Melanocyte of skin (primary cell): ENCODE results near the gene RPS24. TPM values are rescaled to one million over a fixed set of nuclear protein-coding genes. Genes with fewer than 3 reads are reported as not detected.

ENCODE experiments used
- total RNA-seq, 2 donors: library from RNA; depleted of rRNA; stranded (reverse); fragments of >200 nt; gene quantifications; 2 replicates each; pipeline ENCODE4 v1.2.3, GENCODE V29; 2012

Gene RPS24
- 1,000 to 10,000 TPM in 1 of 2 donors, 100 to 1,000 TPM in 1; 879 to 1,024 TPM for total RNA-seq

DNA sequence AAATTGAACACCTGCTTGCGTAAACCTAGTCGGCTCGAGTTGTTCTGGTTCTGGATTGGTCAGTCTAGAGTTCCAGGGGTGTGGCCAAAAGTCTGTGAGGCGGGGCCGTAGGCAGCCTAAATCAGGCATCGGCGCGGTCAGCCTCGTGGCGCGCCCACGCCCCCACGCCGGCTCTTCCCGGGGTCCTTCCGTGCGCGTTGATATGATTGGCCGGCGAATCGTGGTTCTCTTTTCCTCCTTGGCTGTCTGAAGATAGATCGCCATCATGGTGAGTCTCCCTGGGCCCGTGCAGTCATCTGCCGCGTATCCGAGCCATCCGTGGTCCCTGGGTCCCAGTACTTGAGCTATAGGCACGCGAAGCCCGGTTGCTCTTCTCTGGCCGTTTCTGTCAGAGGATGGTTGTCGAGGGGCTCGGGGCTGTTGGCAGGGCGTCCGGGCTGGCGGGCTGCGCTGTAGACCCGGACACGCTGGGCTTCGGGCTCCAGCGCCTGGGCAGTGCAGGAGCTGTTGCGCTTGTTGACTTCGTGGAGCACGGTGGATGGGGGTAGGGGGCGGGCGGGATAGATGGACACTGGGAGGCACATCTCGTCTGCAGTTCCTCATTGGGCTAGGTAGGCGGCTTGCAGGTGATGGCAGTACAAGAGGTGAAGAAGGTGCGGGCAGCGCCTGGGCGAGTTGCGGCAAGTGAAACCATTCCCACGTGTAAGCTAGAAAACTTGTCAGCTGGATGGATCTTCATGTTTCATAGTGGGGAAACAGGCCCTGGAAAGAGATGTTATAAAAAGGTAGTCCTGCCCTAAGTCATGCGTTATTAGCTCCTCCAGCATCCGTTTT, at the start of gene RPS24:
Gene RPS24 (plus strand): TSS at position 227 of the 834 bp plus-strand sequence. CDS start 39 bp downstream, at position 266.

GRCh38 chr10:78029269-78030226, 4.1 kb upstream of the RPS24 start, which contains the start of gene POLR3A:
TSS of gene POLR3A (minus strand) at chr10:78029515. CDS start at chr10:78029407, 108 bp downstream.

Other genes starting within 250 kb of the RPS24 start
- gene DLG5, start 107.1 kb upstream of the RPS24 start, total RNA-seq = 10 to 100 TPM; 14.5 to 15.0 TPM
- gene POLR3A, start 4.3 kb upstream of the RPS24 start, total RNA-seq = 10 to 100 TPM; 17.9 to 21.3 TPM